CD14-positive monocyte (primary cell): Measurements from ENCODE around the gene VAV2. TPM values are rescaled to one million over a fixed set of nuclear protein-coding genes. Genes with fewer than 3 reads are reported as not detected.

ENCODE experiments used
- DNase-seq, 3 donors: peaks; one replicate each; pipeline ENCODE4 v3.0.0-alpha.2; 2011 to 2022
- H2AFZ ChIP-seq: 2 replicates; pipeline ENCODE4 v1.6.0; 2012; ENCODE audit warnings: mild to moderate bottlenecking, low read depth, low read length, inconsistent platforms; ENCODE audit not compliant: insufficient read depth, poor library complexity, severe bottlenecking
- H3K27ac ChIP-seq, 2 donors: 1 replicate in 1 of 2; 2 replicates in 1 of 2; pipeline ENCODE4 v1.5.1; 2012 to 2013; ENCODE audit warnings: low read length in 2 of 2, control low read depth in 1 of 2, inconsistent platforms in 1 of 2, low read depth in 1 of 2, mild to moderate bottlenecking in 1 of 2
- H3K27me3 ChIP-seq, 2 donors: one replicate each; pipeline versions ENCODE4 v1.6.0 to v1.6.1; 2011 to 2013; ENCODE audit warnings: low read length in 2 of 2; ENCODE audit not compliant: control insufficient read depth in 2 of 2, insufficient read depth in 2 of 2
- H3K36me3 ChIP-seq, 2 donors: replicated peaks in 1 of 2; 1 replicate in 1 of 2; 2 replicates in 1 of 2; pipeline versions ENCODE4 v1.5.1 to v1.6.1; 2012 to 2013; ENCODE audit warnings: low read length in 2 of 2, control low read depth in 1 of 2, inconsistent platforms in 1 of 2, mild to moderate bottlenecking in 1 of 2; ENCODE audit not compliant: insufficient read depth in 2 of 2, control insufficient read depth in 1 of 2
- H3K4me1 ChIP-seq, 2 donors: 1 replicate in 1 of 2; 2 replicates in 1 of 2; pipeline versions ENCODE4 v1.5.1 to v1.6.1; 2012 to 2013; ENCODE audit warnings: low read length in 2 of 2, control low read depth in 1 of 2, inconsistent platforms in 1 of 2, mild to moderate bottlenecking in 1 of 2, moderate library complexity in 1 of 2; ENCODE audit not compliant: insufficient read depth in 2 of 2, control insufficient read depth in 1 of 2
- H3K4me2 ChIP-seq: replicated peaks from 2 replicates; pipeline ENCODE3; 2012; ENCODE audit warnings: low read length, moderate library complexity, mild to moderate bottlenecking; ENCODE audit not compliant: poor library complexity, severe bottlenecking; ENCODE audit errors: extremely low read depth
- H3K4me3 ChIP-seq, 3 experiments: fragments of 200-600 bp in 1 of 3; sonication (generic) in 1 of 3; replicated peaks in 1 of 3; 1 replicate in 2 of 3; 2 replicates in 1 of 3; pipeline ENCODE4 v1.5.1; 2011 to 2013; ENCODE audit warnings: low read length in 3 of 3, mild to moderate bottlenecking in 3 of 3, control low read depth in 2 of 3, low read depth in 2 of 3, inconsistent platforms in 1 of 3, moderate library complexity in 1 of 3
- H3K79me2 ChIP-seq: 2 replicates; pipeline ENCODE4 v1.6.0; 2012; ENCODE audit warnings: mild to moderate bottlenecking, control low read depth, inconsistent platforms, low read length, moderate library complexity; ENCODE audit not compliant: insufficient read depth
- H3K9ac ChIP-seq: 2 replicates; pipeline ENCODE4 v1.6.0; 2017; ENCODE audit warnings: low read length, mild to moderate bottlenecking; ENCODE audit not compliant: insufficient read depth, poor library complexity, severe bottlenecking
- H3K9me3 ChIP-seq, 2 donors: replicated peaks in 1 of 2; 1 replicate in 1 of 2; 2 replicates in 1 of 2; pipeline versions ENCODE4 v1.5.1 to v1.6.1; 2012 to 2013; ENCODE audit warnings: low read length in 2 of 2, control low read depth in 1 of 2; ENCODE audit not compliant: control insufficient read depth in 1 of 2, insufficient read depth in 1 of 2
- H4K20me1 ChIP-seq: 2 replicates; pipeline ENCODE4 v1.6.0; 2012; ENCODE audit warnings: mild to moderate bottlenecking, low read length, control low read depth, moderate library complexity; ENCODE audit not compliant: insufficient read depth
- H3K27ac Mint-ChIP-seq, 7 donors: one replicate each; pipeline ENCODE4 v1.8.0; 2020; ENCODE audit warnings: mild to moderate bottlenecking in 7 of 7, mixed read lengths in 7 of 7, moderate library complexity in 6 of 7, inconsistent platforms in 2 of 7
- H3K27me3 Mint-ChIP-seq, 3 donors: one replicate each; pipeline ENCODE4 v1.8.0; 2021 to 2022; ENCODE audit warnings: low read depth in 3 of 3, mild to moderate bottlenecking in 3 of 3, mixed read lengths in 3 of 3, moderate library complexity in 3 of 3, inconsistent platforms in 1 of 3
- H3K36me3 Mint-ChIP-seq, 2 donors: one replicate each; pipeline ENCODE4 v1.8.0; 2020; ENCODE audit warnings: mixed read lengths in 2 of 2, inconsistent platforms in 1 of 2, mild to moderate bottlenecking in 1 of 2
- H3K4me1 Mint-ChIP-seq: one replicate; pipeline ENCODE4 v1.8.0; 2020; ENCODE audit warnings: mild to moderate bottlenecking, mixed read lengths
- H3K4me3 Mint-ChIP-seq, 2 donors: one replicate each; pipeline ENCODE4 v1.8.0; 2020; ENCODE audit warnings: mild to moderate bottlenecking in 2 of 2, mixed read lengths in 2 of 2, moderate library complexity in 1 of 2
- H3K9me3 Mint-ChIP-seq, 7 donors: one replicate each; pipeline ENCODE4 v1.8.0; 2020 to 2022; ENCODE audit warnings: mixed read lengths in 7 of 7, mild to moderate bottlenecking in 6 of 7, moderate library complexity in 6 of 7, inconsistent platforms in 2 of 7
- CTCF ChIP-seq: fragments of 200-600 bp; IDR thresholded peaks from one replicate; pipeline ENCODE4 v1.8.0; 2022; ENCODE audit warnings: antibody characterized with exemption, mild to moderate bottlenecking
- WGBS: methylation state at CpG from one replicate; pipeline ENCODE4 v1.1.5; 2013; ENCODE audit warnings: missing lambda C conversion rate; ENCODE audit not compliant: insufficient coverage; 5-methylcytosine and 5-hydroxymethylcytosine counted together
- intact Hi-C, 2 donors: fragments of 100-400 bp; cut with micrococcal nuclease; formaldehyde crosslinking; loops; one replicate each; pipeline versions ENCODE4 v1.15.0 to v1.15.1; 2023
- polyA plus RNA-seq, 3 donors: library from polyadenylated mRNA; depleted of rRNA in 1 of 3; unstranded in 2 of 3; stranded (reverse) in 1 of 3; fragments of 300-500 nt in 2 of 3; fragments of >200 nt in 1 of 3; fragmentation: Illumina TruSeq in 2 of 3; gene quantifications; 1 replicate in 2 of 3; 2 replicates in 1 of 3; pipeline ENCODE4 v1.2.3, GENCODE V29; 2012 to 2021

The VAV2 gene
- polyA plus RNA-seq, 3 donors: 2.3 to 13.6 (median 2.3) TPM

- H2AFZ ChIP-seq: no peak overlapping the region
- peak overlapping the region in 2 of 7 donors; percentile 26 to 45 for H3K27ac Mint-ChIP-seq
Observed at GRCh38 chr9:133913571-133914369, 78.4 kb downstream of the VAV2 start.

More at GRCh38 chr9:133913571-133914369, 78.4 kb downstream of the VAV2 start:
- peaks cover 14% of the 10 kb centered on the region for H3K4me1 Mint-ChIP-seq
- H3K9me3 Mint-ChIP-seq: peaks cover 0 to 6% (median 0%) of the 10 kb centered on the region in 7 donors
- H3K9me3 ChIP-seq: peaks cover 0 to 3% of the 10 kb centered on the region in 2 donors
- no peak overlapping the region for H3K4me2 ChIP-seq
- no peak overlapping the region for H3K9ac ChIP-seq
- intact Hi-C loops: no loop called here
- peaks cover 0 to 7% of the 10 kb centered on the region in 2 donors for H3K36me3 Mint-ChIP-seq
- H3K4me3 ChIP-seq: no peak overlapping the region
- TF ChIP-seq CTCF: no peak
- no peak overlapping the region for H3K27ac ChIP-seq
- H3K36me3 ChIP-seq: no peaks in the 10 kb centered on the region
- H4K20me1 ChIP-seq: peaks cover 85% of the 10 kb centered on the region
- H3K79me2 ChIP-seq: peaks cover 11% of the 10 kb centered on the region
- 86% methylated on average over 27 of the region's 27 CpGs for WGBS
- H3K4me3 Mint-ChIP-seq: no peak overlapping the region
- peaks cover 4 to 11% (median 6%) of the 10 kb centered on the region in 3 donors for H3K27me3 Mint-ChIP-seq
- H3K4me1 ChIP-seq: peaks cover 0 to 7% of the 10 kb centered on the region in 2 donors
- H3K27me3 ChIP-seq: no peaks in the 10 kb centered on the region
- no peak for DNase-seq
